ENCODE data around the gene ADAM19. TPM values are rescaled to one million over a fixed set of nuclear protein-coding genes. Genes with fewer than 3 reads are reported as not detected.

The ADAM19 gene, protein sequence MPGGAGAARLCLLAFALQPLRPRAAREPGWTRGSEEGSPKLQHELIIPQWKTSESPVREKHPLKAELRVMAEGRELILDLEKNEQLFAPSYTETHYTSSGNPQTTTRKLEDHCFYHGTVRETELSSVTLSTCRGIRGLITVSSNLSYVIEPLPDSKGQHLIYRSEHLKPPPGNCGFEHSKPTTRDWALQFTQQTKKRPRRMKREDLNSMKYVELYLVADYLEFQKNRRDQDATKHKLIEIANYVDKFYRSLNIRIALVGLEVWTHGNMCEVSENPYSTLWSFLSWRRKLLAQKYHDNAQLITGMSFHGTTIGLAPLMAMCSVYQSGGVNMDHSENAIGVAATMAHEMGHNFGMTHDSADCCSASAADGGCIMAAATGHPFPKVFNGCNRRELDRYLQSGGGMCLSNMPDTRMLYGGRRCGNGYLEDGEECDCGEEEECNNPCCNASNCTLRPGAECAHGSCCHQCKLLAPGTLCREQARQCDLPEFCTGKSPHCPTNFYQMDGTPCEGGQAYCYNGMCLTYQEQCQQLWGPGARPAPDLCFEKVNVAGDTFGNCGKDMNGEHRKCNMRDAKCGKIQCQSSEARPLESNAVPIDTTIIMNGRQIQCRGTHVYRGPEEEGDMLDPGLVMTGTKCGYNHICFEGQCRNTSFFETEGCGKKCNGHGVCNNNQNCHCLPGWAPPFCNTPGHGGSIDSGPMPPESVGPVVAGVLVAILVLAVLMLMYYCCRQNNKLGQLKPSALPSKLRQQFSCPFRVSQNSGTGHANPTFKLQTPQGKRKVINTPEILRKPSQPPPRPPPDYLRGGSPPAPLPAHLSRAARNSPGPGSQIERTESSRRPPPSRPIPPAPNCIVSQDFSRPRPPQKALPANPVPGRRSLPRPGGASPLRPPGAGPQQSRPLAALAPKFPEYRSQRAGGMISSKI
- total RNA-seq (9.2 TPM), polyA plus RNA-seq (ENCODE audit: insufficient read depth, low read depth, low replicate concordance) (0.88 TPM)
- long read RNA-seq, donor 1, partial matches to known transcripts, result 9 of 9 reads
- long read RNA-seq, donor 1, other reads (novel, unspliced or antisense), result 0 of 9 reads
- long read RNA-seq, donor 2, result 0 reads
- long read RNA-seq, donor 3, result 0 reads
- long read RNA-seq, donor 4, result 0 reads
- long read RNA-seq, donor 5, result 0 reads
- long read RNA-seq, donor 6, result 0 reads
- long read RNA-seq, donor 7, partial matches to known transcripts, result 2 of 2 reads
- long read RNA-seq, donor 7, other reads (novel, unspliced or antisense), result 0 of 2 reads
- long read RNA-seq, donor 8, result 0 reads
- long read RNA-seq, donor 9, result 0 reads
- long read RNA-seq, donor 10, full-length matches to known transcripts, result 1 of 8 reads
- long read RNA-seq, donor 10, partial matches to known transcripts, result 7 of 8 reads
- long read RNA-seq, donor 10, other reads (novel, unspliced or antisense), result 0 of 8 reads

DNA sequence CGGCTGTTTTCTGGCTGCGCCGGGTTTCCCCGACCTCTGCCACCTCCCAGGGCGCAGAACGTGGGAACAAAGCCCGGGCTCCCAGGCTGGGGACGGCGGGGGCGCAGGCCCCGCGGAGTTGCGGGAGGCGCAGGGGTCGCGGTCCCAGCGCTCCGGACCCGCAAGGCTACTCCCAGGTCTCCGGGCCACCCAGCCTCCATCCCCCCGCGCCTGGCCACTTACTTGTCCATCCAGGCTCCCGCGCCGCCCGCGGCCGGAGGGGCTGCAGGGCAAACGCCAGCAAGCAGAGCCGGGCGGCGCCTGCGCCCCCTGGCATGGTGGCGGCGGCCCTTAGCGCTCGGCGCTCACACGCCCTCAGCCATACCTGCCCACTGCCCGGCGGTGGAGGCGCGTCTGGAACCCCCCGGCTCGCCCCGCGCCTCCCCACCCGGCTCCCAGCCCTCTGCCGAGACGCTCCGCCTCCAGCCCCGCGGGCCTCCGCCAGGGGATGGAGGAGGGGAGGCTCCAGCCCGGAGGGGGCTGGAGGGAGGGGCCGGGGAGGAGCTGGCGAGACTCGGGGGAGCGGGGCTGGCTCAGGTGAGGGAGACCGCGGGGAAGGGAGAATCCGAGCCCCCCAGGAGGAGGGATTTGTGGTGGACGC lies at the start of gene ADAM19:
Gene ADAM19, minus strand, starts transcription at position 395 of the 640 bp plus-strand sequence. Its CDS starts 79 bp downstream, at position 316.
- TF ChIP-seq, protein P1, sequence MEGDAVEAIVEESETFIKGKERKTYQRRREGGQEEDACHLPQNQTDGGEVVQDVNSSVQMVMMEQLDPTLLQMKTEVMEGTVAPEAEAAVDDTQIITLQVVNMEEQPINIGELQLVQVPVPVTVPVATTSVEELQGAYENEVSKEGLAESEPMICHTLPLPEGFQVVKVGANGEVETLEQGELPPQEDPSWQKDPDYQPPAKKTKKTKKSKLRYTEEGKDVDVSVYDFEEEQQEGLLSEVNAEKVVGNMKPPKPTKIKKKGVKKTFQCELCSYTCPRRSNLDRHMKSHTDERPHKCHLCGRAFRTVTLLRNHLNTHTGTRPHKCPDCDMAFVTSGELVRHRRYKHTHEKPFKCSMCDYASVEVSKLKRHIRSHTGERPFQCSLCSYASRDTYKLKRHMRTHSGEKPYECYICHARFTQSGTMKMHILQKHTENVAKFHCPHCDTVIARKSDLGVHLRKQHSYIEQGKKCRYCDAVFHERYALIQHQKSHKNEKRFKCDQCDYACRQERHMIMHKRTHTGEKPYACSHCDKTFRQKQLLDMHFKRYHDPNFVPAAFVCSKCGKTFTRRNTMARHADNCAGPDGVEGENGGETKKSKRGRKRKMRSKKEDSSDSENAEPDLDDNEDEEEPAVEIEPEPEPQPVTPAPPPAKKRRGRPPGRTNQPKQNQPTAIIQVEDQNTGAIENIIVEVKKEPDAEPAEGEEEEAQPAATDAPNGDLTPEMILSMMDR (IDR thresholded peaks at IDR 0.05; ENCODE audit: borderline replicate concordance, extremely low read depth, insufficient read depth), result no peak
- peak within 1 kb of the TSS; percentile 65 to 74 (median 65) for H3K4me3 ChIP-seq (ENCODE audit: low read length in 3 of 3)
- DNase-seq (peak; percentile 59 to 86 (median 82)), FAIRE-seq (no peak)
- H3K9ac ChIP-seq (ENCODE audit: low read length in 3 of 3), result peak within 1 kb of the TSS; percentile 48 to 58 (median 55)
- peak within 1 kb of the TSS; percentile 17 to 51 for H3K27ac ChIP-seq (ENCODE audit: low read depth in 2 of 2, low read length in 2 of 2)
- intact Hi-C loops (cut with DNase I), result no loop called here
- peaks cover 0 to 11% (median 0%) of the 10 kb centered on the region in 3 donors for H3K4me1 ChIP-seq (ENCODE audit: control insufficient read depth in 2 of 3, insufficient read depth in 2 of 3, low read depth in 1 of 3, low read length in 3 of 3)
- H3K27me3 ChIP-seq (ENCODE audit: control insufficient read depth, insufficient read depth, low read length), result no peaks in the 10 kb centered on the region
- no peaks in the 10 kb centered on the region for H3K9me3 ChIP-seq (ENCODE audit: control insufficient read depth in 2 of 3, insufficient read depth in 1 of 3, low read length in 3 of 3)
- H3K36me3 ChIP-seq (ENCODE audit: control insufficient read depth in 2 of 3, insufficient read depth in 3 of 3, low read length in 3 of 3), result no peaks in the 10 kb centered on the region

DNA sequence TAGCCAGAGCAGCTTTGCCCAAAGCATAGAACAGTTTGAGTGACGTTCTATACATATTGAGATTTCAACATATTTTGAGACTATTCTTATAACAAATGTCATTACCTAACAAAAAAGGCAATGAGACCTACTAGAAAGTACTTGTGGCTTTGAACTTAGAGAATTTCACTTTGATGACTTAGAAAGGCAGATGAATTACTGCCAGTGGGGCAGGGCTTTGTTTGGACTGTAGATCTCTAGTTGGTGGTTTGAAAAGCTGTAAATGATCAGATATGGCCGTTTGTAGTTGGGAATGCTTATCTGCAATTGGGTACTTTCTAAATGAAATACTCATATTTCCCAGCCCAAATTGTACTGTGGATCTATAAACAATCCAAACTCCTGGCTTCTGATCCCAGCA lies 48.6 kb upstream of the ADAM19 start:
- Histone ChIP-seq H3K27me3 (ENCODE audit: control insufficient read depth, insufficient read depth, low read length) (no peaks in the 10 kb centered on the region), H3K36me3 (ENCODE audit: control insufficient read depth in 2 of 3, insufficient read depth in 3 of 3, low read length in 3 of 3) (no peaks in the 10 kb centered on the region), H3K9ac (ENCODE audit: low read length in 3 of 3) (no peak overlapping the region), H3K4me3 (ENCODE audit: low read length in 3 of 3) (no peak overlapping the region), H3K9me3 (ENCODE audit: control insufficient read depth in 2 of 3, insufficient read depth in 1 of 3, low read length in 3 of 3) (no peaks in the 10 kb centered on the region), H3K4me1 (ENCODE audit: control insufficient read depth in 2 of 3, insufficient read depth in 2 of 3, low read depth in 1 of 3, low read length in 3 of 3) (no peaks in the 10 kb centered on the region), H3K27ac (ENCODE audit: low read depth in 2 of 2, low read length in 2 of 2) (no peak overlapping the region)
- intact Hi-C loops (cut with DNase I), result no loop called here
- FAIRE-seq, result no peak
- no peak for DNase-seq
- TF ChIP-seq, protein P1 (IDR thresholded peaks at IDR 0.05; ENCODE audit: borderline replicate concordance, extremely low read depth, insufficient read depth), result no peak

DNA sequence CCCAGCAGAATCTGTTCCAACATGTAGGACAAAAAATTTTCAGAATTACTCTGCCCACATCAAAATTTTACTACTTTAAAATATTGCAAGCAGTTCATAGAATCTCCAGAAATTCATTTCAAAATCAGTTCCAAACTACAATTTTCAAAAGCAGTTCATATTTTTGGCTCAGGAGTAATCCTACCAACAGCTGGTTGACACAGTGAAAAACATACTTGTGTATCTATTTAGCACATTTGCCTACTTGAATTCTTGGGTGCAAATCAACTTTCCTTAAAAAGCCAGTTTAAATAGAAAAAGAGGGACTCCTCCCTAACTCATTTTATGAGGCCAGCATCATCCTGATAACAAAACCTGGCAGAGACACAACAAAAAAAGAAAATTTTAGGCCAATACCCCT lies 45.2 kb upstream of the ADAM19 start:
- TF ChIP-seq, protein P1 (IDR thresholded peaks at IDR 0.05; ENCODE audit: borderline replicate concordance, extremely low read depth, insufficient read depth), result no peak
- H3K9me3 ChIP-seq (ENCODE audit: control insufficient read depth in 2 of 3, insufficient read depth in 1 of 3, low read length in 3 of 3), result no peaks in the 10 kb centered on the region
- H3K36me3 ChIP-seq (ENCODE audit: control insufficient read depth in 2 of 3, insufficient read depth in 3 of 3, low read length in 3 of 3), result no peaks in the 10 kb centered on the region
- H3K4me1 ChIP-seq (ENCODE audit: control insufficient read depth in 2 of 3, insufficient read depth in 2 of 3, low read depth in 1 of 3, low read length in 3 of 3), result no peaks in the 10 kb centered on the region
- H3K4me3 ChIP-seq (ENCODE audit: low read length in 3 of 3), result no peak overlapping the region
- DNase-seq (no peak), FAIRE-seq (no peak)
- no peak overlapping the region for H3K27ac ChIP-seq (ENCODE audit: low read depth in 2 of 2, low read length in 2 of 2)
- H3K9ac ChIP-seq (ENCODE audit: low read length in 3 of 3), result no peak overlapping the region
- intact Hi-C loops (cut with DNase I), result no loop called here
- no peaks in the 10 kb centered on the region for H3K27me3 ChIP-seq (ENCODE audit: control insufficient read depth, insufficient read depth, low read length)
